Duodenal mucosa (tissue), 2 donors: ENCODE data around the gene IRF2BPL.

Experiments
- H3K27ac ChIP-seq: one replicate; pipeline ENCODE4 v1.7.0; 2013; ENCODE audit warnings: low read depth, low read length
- H3K27me3 ChIP-seq, 2 donors: one replicate each; pipeline ENCODE4 v1.7.0; 2013; ENCODE audit warnings: low read length in 2 of 2, control low read depth in 1 of 2; ENCODE audit not compliant: insufficient read depth in 2 of 2, control insufficient read depth in 1 of 2
- H3K36me3 ChIP-seq, 2 donors: one replicate each; pipeline ENCODE4 v1.7.0; 2013; ENCODE audit warnings: low read length in 2 of 2, control low read depth in 1 of 2; ENCODE audit not compliant: insufficient read depth in 2 of 2, control insufficient read depth in 1 of 2
- H3K4me1 ChIP-seq, 2 donors: one replicate each; pipeline ENCODE4 v1.7.0; 2013; ENCODE audit warnings: low read length in 2 of 2, control low read depth in 1 of 2; ENCODE audit not compliant: insufficient read depth in 2 of 2, control insufficient read depth in 1 of 2
- H3K4me3 ChIP-seq, 2 donors: one replicate each; pipeline ENCODE4 v1.7.0; 2013; ENCODE audit warnings: low read length in 2 of 2, low read depth in 1 of 2
- H3K9ac ChIP-seq, 2 donors: one replicate each; pipeline ENCODE4 v1.7.0; 2013; ENCODE audit warnings: low read length in 2 of 2, low read depth in 1 of 2
- H3K9me3 ChIP-seq, 2 donors: one replicate each; pipeline ENCODE4 v1.7.0; 2013; ENCODE audit warnings: low read length in 2 of 2, control low read depth in 1 of 2; ENCODE audit not compliant: control insufficient read depth in 1 of 2

IRF2BPL gene

GRCh38 chr14:77028384-77029231, at the start of gene IRF2BPL:
TSS of gene IRF2BPL (minus strand) at chr14:77028708. CDS start at chr14:77027792, 916 bp downstream.
- H3K27me3 ChIP-seq: no peaks in the 10 kb centered on the region
- H3K9ac ChIP-seq: peak within 1 kb of the TSS; percentile 92 to 93
- peak within 1 kb of the TSS; percentile 73 to 79 for H3K4me3 ChIP-seq
- no peaks in the 10 kb centered on the region for H3K9me3 ChIP-seq
- peaks cover 44 to 53% of the 10 kb centered on the region in 2 donors for H3K4me1 ChIP-seq
- no peaks in the 10 kb centered on the region for H3K36me3 ChIP-seq
- H3K27ac ChIP-seq: peak within 1 kb of the TSS; percentile 96

GRCh38 chr14:77077040-77077439, 48.5 kb upstream of the IRF2BPL start:
- Histone ChIP-seq H3K4me1 (no peaks in the 10 kb centered on the region), H3K27me3 (no peaks in the 10 kb centered on the region), H3K9me3 (no peaks in the 10 kb centered on the region), H3K4me3 (no peak overlapping the region), H3K36me3 (no peaks in the 10 kb centered on the region), H3K9ac (no peak overlapping the region), H3K27ac (no peak overlapping the region)

GRCh38 chr14:77076113-77076631, 47.7 kb upstream of the IRF2BPL start:
- no peaks in the 10 kb centered on the region for H3K36me3 ChIP-seq
- H3K9me3 ChIP-seq: no peaks in the 10 kb centered on the region
- H3K27ac ChIP-seq: peak overlapping the region; percentile 60
- H3K27me3 ChIP-seq: no peaks in the 10 kb centered on the region
- H3K9ac ChIP-seq: no peak overlapping the region
- H3K4me3 ChIP-seq: peak overlapping the region in 1 of 2 donors; percentile 33
- H3K4me1 ChIP-seq: no peaks in the 10 kb centered on the region

GRCh38 chr14:77074969-77075368, 46.5 kb upstream of the IRF2BPL start:
- Histone ChIP-seq H3K4me1 (no peaks in the 10 kb centered on the region), H3K4me3 (no peak overlapping the region)

GRCh38 chr14:77071938-77072388, 43.5 kb upstream of the IRF2BPL start:
- Histone ChIP-seq H3K9me3 (no peaks in the 10 kb centered on the region), H3K27me3 (peaks cover 4 to 5% of the 10 kb centered on the region in 2 donors), H3K4me1 (no peaks in the 10 kb centered on the region), H3K27ac (no peak overlapping the region), H3K36me3 (no peaks in the 10 kb centered on the region), H3K4me3 (no peak overlapping the region), H3K9ac (no peak overlapping the region)

More at GRCh38 chr14:77074969-77075368, 46.5 kb upstream of the IRF2BPL start:
- no peak overlapping the region for H3K27ac ChIP-seq
- H3K27me3 ChIP-seq: peaks cover 0 to 1% of the 10 kb centered on the region in 2 donors
- H3K36me3 ChIP-seq: no peaks in the 10 kb centered on the region
- no peak overlapping the region for H3K9ac ChIP-seq
- H3K9me3 ChIP-seq: no peaks in the 10 kb centered on the region

GRCh38 chr14:77069551-77069950, 41.0 kb upstream of the IRF2BPL start:
- Histone ChIP-seq H3K27ac (no peak overlapping the region), H3K36me3 (no peaks in the 10 kb centered on the region), H3K4me3 (no peak overlapping the region), H3K4me1 (peaks cover 0 to 11% of the 10 kb centered on the region in 2 donors), H3K9me3 (no peaks in the 10 kb centered on the region), H3K27me3 (peaks cover 4 to 5% of the 10 kb centered on the region in 2 donors), H3K9ac (no peak overlapping the region)

GRCh38 chr14:77068517-77069200, 40.2 kb upstream of the IRF2BPL start:
- no peaks in the 10 kb centered on the region for H3K36me3 ChIP-seq
- H3K27ac ChIP-seq: no peak overlapping the region
- peaks cover 0 to 11% of the 10 kb centered on the region in 2 donors for H3K4me1 ChIP-seq
- H3K27me3 ChIP-seq: peaks cover 4 to 5% of the 10 kb centered on the region in 2 donors
- H3K9ac ChIP-seq: no peak overlapping the region
- H3K9me3 ChIP-seq: no peaks in the 10 kb centered on the region
- H3K4me3 ChIP-seq: no peak overlapping the region

- Histone ChIP-seq H3K27ac (no peak overlapping the region), H3K4me1 (peaks cover 0 to 11% of the 10 kb centered on the region in 2 donors), H3K36me3 (no peaks in the 10 kb centered on the region), H3K9me3 (no peaks in the 10 kb centered on the region), H3K9ac (no peak overlapping the region), H3K27me3 (peaks cover 4 to 5% of the 10 kb centered on the region in 2 donors), H3K4me3 (no peak overlapping the region)
Measured at GRCh38 chr14:77067632-77068516, 39.4 kb upstream of the IRF2BPL start.

GRCh38 chr14:77066578-77067172, 38.2 kb upstream of the IRF2BPL start:
- no peaks in the 10 kb centered on the region for H3K9me3 ChIP-seq
- no peaks in the 10 kb centered on the region for H3K36me3 ChIP-seq
- H3K4me1 ChIP-seq: peaks cover 0 to 11% of the 10 kb centered on the region in 2 donors
- no peak overlapping the region for H3K27ac ChIP-seq
- peaks cover 4 to 5% of the 10 kb centered on the region in 2 donors for H3K27me3 ChIP-seq
- H3K9ac ChIP-seq: no peak overlapping the region
- no peak overlapping the region for H3K4me3 ChIP-seq
